GM18873 (cell line): Measurements from ENCODE around the gene ZNF79.
"Not testable (repeated sequence)": the region's sequence is repeated elsewhere in the genome, so short reads cannot be mapped to it uniquely, and the experiment has no call there.

Experiments used
- ATAC-seq: cut with Tn5 transposase; IDR thresholded peaks from one replicate; pipeline ENCODE4 v1.9.1; 2021; ENCODE audit warnings: mild to moderate bottlenecking, moderate library complexity, moderate number of reproducible peaks; ENCODE audit not compliant: unreplicated experiment, low FRiP score

ZNF79 gene

GRCh38 chr9:127451608-127451857 is 27.4 kb downstream of the ZNF79 start:
- peak; percentile 15 for ATAC-seq

GRCh38 chr9:127451858-127452656 is 27.9 kb downstream of the ZNF79 start:
- ATAC-seq = no peak

GRCh38 chr9:127452691-127453090 is 28.5 kb downstream of the ZNF79 start:
- ATAC-seq = no peak

GRCh38 chr9:127455324-127455992 is 31.3 kb downstream of the ZNF79 start:
- ATAC-seq = no peak

- ATAC-seq = no peak
Measured at GRCh38 chr9:127457191-127457878, 33.2 kb downstream of the ZNF79 start.

- ATAC-seq = no peak
Measured at GRCh38 chr9:127458921-127459320, 34.7 kb downstream of the ZNF79 start.

- no peak for ATAC-seq
Measured at GRCh38 chr9:127463382-127463781, 39.2 kb downstream of the ZNF79 start.

GRCh38 chr9:127463911-127464310 is 39.7 kb downstream of the ZNF79 start:
- no peak for ATAC-seq

GRCh38 chr9:127466407-127466917 is 42.3 kb downstream of the ZNF79 start:
- ATAC-seq = not testable (repeated sequence)

GRCh38 chr9:127467621-127468020 is 43.4 kb downstream of the ZNF79 start:
- ATAC-seq = no peak

GRCh38 chr9:127470662-127471061 is 46.5 kb downstream of the ZNF79 start:
- ATAC-seq = no peak

- no peak for ATAC-seq
Measured at GRCh38 chr9:127473501-127473900, 49.3 kb downstream of the ZNF79 start.

- ATAC-seq = no peak
Measured at GRCh38 chr9:127473932-127474331, 49.8 kb downstream of the ZNF79 start.

GRCh38 chr9:127474592-127474991 is 50.4 kb downstream of the ZNF79 start:
- no peak for ATAC-seq

GRCh38 chr9:127479507-127480081 is 55.4 kb downstream of the ZNF79 start:
- ATAC-seq = no peak

- no peak for ATAC-seq
Measured at GRCh38 chr9:127482662-127483061, 58.5 kb downstream of the ZNF79 start.

GRCh38 chr9:127485995-127486394 is 61.8 kb downstream of the ZNF79 start:
- ATAC-seq = no peak

- no peak for ATAC-seq
Measured at GRCh38 chr9:127488946-127489345, 64.8 kb downstream of the ZNF79 start.

GRCh38 chr9:127489471-127490115 is 65.4 kb downstream of the ZNF79 start:
- ATAC-seq = no peak

GRCh38 chr9:127490535-127491230 is 66.5 kb downstream of the ZNF79 start:
- no peak for ATAC-seq
